22Rv1 (cell line): Measurements from ENCODE around the gene CLMN.

Experiments used
- H3K27ac ChIP-seq: fragments of 450-650 bp; 2 replicates; pipeline ENCODE4 v1.5.1; 2017
- ZFX ChIP-seq: fragments of 450-650 bp; IDR thresholded peaks from 2 replicates; pipeline ENCODE4 v1.6.1; 2017; ENCODE audit warnings: antibody characterized with exemption, borderline replicate concordance
- TF ChIP-seq, protein P1 (sequence below): fragments of 450-650 bp; IDR thresholded peaks from 2 replicates; pipeline ENCODE4 v1.5.1; 2017; ENCODE audit warnings: mild to moderate bottlenecking

The CLMN gene

DNA sequence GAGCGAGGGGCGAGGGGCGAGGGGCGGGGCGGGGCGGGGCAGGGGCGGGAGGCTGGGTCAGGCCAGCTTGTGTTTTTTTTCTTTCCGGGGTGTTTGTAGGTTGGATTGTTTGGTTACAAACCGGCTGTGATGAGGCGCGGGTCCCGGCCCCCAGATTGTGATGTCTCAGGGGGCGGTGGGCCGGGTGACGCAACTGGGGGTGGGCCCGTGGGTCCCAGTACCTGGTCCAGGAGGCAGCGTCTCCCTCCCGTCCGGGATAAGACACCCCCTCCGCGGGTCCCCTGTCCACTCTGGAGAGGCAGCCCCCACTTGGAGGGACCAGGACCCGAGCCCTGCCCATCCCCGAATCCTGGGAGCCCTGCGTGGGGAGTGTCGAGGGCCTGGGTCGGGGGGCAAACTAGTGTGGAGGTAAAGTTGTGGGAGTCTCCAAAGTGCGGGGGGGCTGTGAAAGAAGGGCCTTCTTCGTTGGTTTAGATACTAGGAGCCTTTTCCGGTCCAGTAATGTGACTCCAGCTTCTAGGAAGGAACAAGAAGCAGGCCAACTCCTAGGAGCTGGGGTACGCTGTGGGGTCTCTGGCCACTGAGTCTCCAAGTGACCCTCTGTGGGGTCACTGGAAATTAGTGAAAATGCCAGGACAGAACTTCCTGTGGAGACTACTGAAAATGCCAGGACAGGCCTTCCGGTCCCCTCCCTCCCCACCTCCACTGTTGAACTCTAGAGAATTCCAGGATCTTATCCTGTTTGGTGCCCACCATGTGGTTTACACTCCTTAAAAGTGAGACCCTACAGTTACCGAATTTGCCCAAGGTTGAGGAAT, 579 bp upstream of the CLMN start:
- H3K27ac ChIP-seq: peak overlapping the region; percentile 46
- no peak for TF ChIP-seq ZFX

DNA sequence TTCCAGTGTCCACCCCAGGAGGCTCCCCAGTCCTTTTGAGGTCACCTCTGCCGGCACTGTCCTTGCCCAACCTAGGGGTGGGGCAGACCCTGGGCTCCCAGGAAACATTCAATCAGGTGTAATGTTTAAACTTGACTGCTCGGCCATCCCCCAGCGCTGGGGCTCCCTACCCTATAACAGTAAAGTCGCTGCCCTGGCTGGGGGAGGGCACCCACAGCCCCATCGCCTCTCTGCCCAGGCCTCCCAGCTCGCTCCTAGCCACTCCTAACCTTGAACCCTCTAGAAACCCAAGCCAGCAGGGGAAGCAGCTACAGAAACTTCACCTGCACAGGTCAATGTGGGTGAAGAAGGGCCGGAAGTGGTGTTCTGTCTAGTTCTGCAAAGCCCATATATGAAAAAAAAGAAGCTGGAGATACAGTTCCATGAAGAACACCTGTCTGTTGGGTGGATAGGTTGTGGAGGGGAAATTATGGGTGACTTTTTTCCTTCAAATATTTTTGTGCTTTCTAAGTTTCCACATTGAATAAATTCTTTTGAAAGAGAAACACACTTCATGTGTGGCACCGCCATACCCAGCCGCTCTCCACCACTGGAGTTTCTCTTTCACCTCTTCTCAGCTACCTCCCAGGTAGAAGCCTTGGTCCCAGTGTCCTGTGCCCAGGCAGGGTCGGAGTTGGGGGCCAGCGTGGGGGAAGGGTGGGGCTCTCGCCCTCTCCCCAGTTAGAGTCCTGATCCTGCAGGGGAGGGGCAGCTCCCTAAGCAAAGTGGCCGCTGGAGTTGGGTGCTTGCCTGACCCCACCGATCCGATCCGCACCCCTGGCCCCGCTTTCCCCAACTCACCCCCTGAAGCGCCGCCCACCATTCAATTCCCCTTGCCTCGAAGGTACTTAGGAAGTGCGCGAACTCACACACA, 1.1 kb downstream of the CLMN start:
- H3K27ac ChIP-seq: peak overlapping the region; percentile 80
- TF ChIP-seq, protein P1, sequence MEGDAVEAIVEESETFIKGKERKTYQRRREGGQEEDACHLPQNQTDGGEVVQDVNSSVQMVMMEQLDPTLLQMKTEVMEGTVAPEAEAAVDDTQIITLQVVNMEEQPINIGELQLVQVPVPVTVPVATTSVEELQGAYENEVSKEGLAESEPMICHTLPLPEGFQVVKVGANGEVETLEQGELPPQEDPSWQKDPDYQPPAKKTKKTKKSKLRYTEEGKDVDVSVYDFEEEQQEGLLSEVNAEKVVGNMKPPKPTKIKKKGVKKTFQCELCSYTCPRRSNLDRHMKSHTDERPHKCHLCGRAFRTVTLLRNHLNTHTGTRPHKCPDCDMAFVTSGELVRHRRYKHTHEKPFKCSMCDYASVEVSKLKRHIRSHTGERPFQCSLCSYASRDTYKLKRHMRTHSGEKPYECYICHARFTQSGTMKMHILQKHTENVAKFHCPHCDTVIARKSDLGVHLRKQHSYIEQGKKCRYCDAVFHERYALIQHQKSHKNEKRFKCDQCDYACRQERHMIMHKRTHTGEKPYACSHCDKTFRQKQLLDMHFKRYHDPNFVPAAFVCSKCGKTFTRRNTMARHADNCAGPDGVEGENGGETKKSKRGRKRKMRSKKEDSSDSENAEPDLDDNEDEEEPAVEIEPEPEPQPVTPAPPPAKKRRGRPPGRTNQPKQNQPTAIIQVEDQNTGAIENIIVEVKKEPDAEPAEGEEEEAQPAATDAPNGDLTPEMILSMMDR: no peak
- TF ChIP-seq ZFX: no peak

DNA sequence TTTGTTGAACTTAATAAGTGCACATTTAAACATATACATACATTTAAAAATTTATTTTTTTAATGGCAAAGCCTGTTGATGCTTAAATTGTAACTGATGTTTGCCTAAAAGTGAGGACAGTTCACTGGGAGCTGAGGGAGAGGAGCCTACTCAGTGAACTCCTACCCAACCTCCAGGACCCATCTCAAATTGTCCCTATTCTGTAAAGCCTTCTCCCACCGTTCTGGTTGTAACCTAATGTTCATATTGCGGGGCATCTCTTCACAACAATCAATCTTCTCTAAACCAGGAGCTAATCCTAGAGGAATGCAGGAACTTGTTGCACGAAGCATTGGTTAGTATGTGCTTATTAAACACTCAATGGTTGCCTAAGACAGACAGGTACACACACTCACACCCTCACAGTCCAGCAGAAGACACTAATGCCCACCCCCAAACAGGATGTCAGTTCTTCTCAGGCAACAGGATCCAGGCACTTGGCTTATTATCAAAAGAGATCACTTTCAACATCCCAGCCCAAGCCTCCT, 1.8 kb downstream of the CLMN start:
- H3K27ac ChIP-seq: peak overlapping the region; percentile 80; the same call in 1 of the 2 replicates
- TF ChIP-seq, protein P1: no peak
- no peak for TF ChIP-seq ZFX

DNA sequence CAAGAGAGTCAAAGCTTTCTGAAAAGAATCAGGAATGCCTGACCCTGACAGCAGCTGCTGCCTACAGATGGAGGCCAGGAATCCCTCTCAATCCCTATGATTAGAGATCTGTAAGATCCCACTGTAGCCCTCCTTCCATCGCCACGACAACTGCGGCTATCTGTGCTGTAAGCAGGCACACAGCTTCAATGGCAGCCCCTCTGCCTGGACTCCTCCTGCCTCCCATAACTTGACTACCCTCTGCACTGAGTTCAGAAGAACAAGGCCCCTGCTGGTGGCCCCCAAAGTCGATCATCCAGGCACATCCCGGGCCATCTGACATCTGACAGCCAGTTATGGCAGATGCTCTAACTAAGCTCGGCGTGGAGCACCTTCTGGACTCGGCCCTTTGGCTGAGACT, 2.9 kb downstream of the CLMN start:
- no peak overlapping the region for H3K27ac ChIP-seq
- TF ChIP-seq ZFX: no peak
- TF ChIP-seq, protein P1: no peak

DNA sequence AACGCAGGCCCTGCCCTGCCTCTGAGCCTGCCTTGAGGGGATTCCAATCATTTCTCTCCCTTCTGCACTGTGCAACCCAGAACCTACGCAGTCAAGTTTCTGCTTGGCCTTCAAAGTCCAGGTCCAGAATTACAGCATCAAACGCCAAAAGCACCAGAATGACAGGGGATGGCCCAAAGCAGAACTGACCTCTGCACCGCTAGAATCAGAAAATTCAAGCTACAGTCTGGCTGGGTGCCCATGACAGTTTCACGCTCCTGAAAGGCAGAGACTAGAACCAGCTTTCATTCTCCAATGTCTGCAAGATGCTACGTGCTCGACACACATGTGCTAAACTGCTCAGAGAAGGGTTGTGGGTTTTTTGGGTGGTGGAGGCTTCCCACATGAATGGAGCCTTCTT, 4.1 kb downstream of the CLMN start:
- H3K27ac ChIP-seq: no peak overlapping the region
- TF ChIP-seq ZFX: no peak
- TF ChIP-seq, protein P1: no peak

DNA sequence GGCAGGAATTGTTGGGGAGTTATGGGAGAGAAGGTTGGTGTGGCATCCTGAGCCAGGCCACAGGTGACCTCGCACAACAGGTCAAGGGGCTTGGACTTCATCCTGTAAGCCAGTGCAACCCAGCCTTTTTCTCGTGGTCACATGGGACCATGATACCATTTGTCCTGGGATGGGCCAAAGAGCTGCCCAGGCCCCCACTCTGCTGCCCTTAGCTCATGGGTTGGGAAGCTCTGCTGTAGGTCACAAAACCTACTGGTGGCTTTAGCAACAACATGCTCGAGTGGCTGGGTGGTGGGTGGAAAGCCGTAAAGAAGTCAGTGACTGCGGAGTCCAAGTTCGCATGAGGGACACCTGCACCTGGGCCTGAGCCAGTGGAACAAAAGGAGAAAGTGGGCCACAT, 4.6 kb downstream of the CLMN start:
- H3K27ac ChIP-seq: peak overlapping the region; percentile 43; the same call in 1 of the 2 replicates
- TF ChIP-seq ZFX: no peak
- TF ChIP-seq, protein P1: no peak

DNA sequence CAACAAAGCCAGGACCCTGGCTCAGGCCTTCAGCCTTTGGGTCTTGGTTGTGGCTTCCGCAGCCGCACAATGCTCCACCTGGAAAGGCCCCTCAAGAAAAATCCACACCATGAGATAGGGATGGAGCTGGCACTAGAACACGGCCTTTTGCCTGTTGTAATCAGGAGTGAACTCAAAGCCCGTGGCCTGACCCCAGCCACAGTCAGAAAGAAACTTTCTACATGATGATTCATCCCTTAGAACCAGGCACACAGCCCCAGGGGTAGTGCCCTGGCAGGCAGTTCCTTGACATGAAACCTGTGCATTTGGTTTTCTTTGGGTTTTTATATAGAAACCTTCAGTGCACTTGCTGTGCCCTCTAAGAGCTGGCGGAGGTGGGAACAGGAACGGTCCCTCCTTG, 5.1 kb downstream of the CLMN start:
- peak overlapping the region; percentile 43 for H3K27ac ChIP-seq
- TF ChIP-seq ZFX: no peak
- TF ChIP-seq, protein P1: no peak
